NCI-H1092 (cell line): ENCODE results near the gene DRAM1.
"Not testable (repeated sequence)": the region's sequence is repeated elsewhere in the genome, so short reads cannot be mapped to it uniquely, and the experiment has no call there.

ENCODE experiments used
- DNase-seq: peaks from one replicate; lab custom pipeline; 2025; lab: John Stamatoyannopoulos, UW

The DRAM1 gene

GRCh38 chr12:101906226-101906625 lies 28.8 kb downstream of the DRAM1 start:
- no peak for DNase-seq

- DNase-seq: no peak
Observed at GRCh38 chr12:101908395-101908794, 31.0 kb downstream of the DRAM1 start.

GRCh38 chr12:101909646-101910045 lies 32.3 kb downstream of the DRAM1 start:
- no peak for DNase-seq

GRCh38 chr12:101915841-101916240 lies 38.5 kb downstream of the DRAM1 start:
- DNase-seq: no peak

- not testable (repeated sequence) for DNase-seq
Observed at GRCh38 chr12:101918805-101919204, 41.4 kb downstream of the DRAM1 start.

- no peak for DNase-seq
Observed at GRCh38 chr12:101919447-101919846, 42.1 kb downstream of the DRAM1 start.

GRCh38 chr12:101920906-101921305 lies 43.5 kb downstream of the DRAM1 start:
- no peak for DNase-seq

- no peak for DNase-seq
Observed at GRCh38 chr12:101923045-101923718, 45.8 kb downstream of the DRAM1 start.

GRCh38 chr12:101924618-101925017 lies 47.2 kb downstream of the DRAM1 start:
- no peak for DNase-seq

- DNase-seq: no peak
Observed at GRCh38 chr12:101925361-101925760, 48.0 kb downstream of the DRAM1 start.

GRCh38 chr12:101925935-101926334 lies 48.6 kb downstream of the DRAM1 start:
- no peak for DNase-seq

- DNase-seq: no peak
Observed at GRCh38 chr12:101927036-101927435, 49.7 kb downstream of the DRAM1 start.

GRCh38 chr12:101927999-101928398 lies 50.6 kb downstream of the DRAM1 start:
- DNase-seq: no peak

- no peak for DNase-seq
Observed at GRCh38 chr12:101928556-101928955, 51.2 kb downstream of the DRAM1 start.

GRCh38 chr12:101929365-101930041 lies 52.1 kb downstream of the DRAM1 start:
- no peak for DNase-seq

GRCh38 chr12:101931498-101932326 lies 54.3 kb downstream of the DRAM1 start:
- no peak for DNase-seq

- no peak for DNase-seq
Observed at GRCh38 chr12:101933866-101934514, 56.6 kb downstream of the DRAM1 start.

GRCh38 chr12:101935890-101936746 lies 58.7 kb downstream of the DRAM1 start:
- no peak for DNase-seq

- no peak for DNase-seq
Observed at GRCh38 chr12:101939306-101939705, 61.9 kb downstream of the DRAM1 start.

GRCh38 chr12:101939856-101940265 lies 62.5 kb downstream of the DRAM1 start:
- DNase-seq: no peak

- DNase-seq: no peak
Observed at GRCh38 chr12:101940400-101940950, 63.1 kb downstream of the DRAM1 start.
